ENCODE measurements around the gene ZNF549. TPM values are rescaled to one million over a fixed set of nuclear protein-coding genes. Genes with fewer than 3 reads are reported as not detected.

ZNF549 gene
- total and polyA plus RNA-seq, 2 donors (not counting 1 experiment from before 2014, with no cell fraction given) = 5.4 to 23.0 TPM

- Histone ChIP-seq H3K9me3 (ENCODE audit: control extremely low read depth in 1 of 3, control insufficient read depth in 2 of 3, insufficient read depth in 1 of 3, low read length in 2 of 3) (peaks cover 24 to 73% (median 66%) of the 10 kb centered on the region in 3 donors), H3K79me2 (ENCODE audit: control insufficient read depth, insufficient read depth, low read length) (peaks cover 26% of the 10 kb centered on the region), H2AFZ (ENCODE audit: insufficient read depth, low read depth, low read length, poor library complexity, severe bottlenecking) (no peak overlapping the region), H3K9ac (ENCODE audit: low read length) (no peak overlapping the region), H3K27ac (ENCODE audit: low read length in 2 of 2) (no peak overlapping the region), H3K27me3 (replicated peaks in 1 of 4; ENCODE audit: control extremely low read depth in 1 of 4, control insufficient read depth in 3 of 4, insufficient read depth in 4 of 4, low read length in 3 of 4) (no peaks in the 10 kb centered on the region), H3K4me1 (ENCODE audit: control insufficient read depth in 2 of 2, insufficient read depth in 2 of 2, low read length in 2 of 2) (peaks cover 16 to 21% of the 10 kb centered on the region in 2 donors), H3K4me3 (ENCODE audit: control extremely low read depth in 1 of 5, extremely low read depth in 1 of 5, insufficient read depth in 1 of 5, low read depth in 2 of 5, low read length in 4 of 5) (no peak overlapping the region), H3K36me3 (replicated peaks in 1 of 2; ENCODE audit: control extremely low read depth in 1 of 2, control insufficient read depth in 1 of 2, extremely low read depth in 1 of 2, insufficient read depth in 2 of 2, low read length in 1 of 2) (peaks cover 20 to 43% of the 10 kb centered on the region in 2 experiments), H4K20me1 (ENCODE audit: control insufficient read depth, insufficient read depth, low read length, poor library complexity, severe bottlenecking) (no peaks in the 10 kb centered on the region), H3K4me2 (replicated peaks; ENCODE audit: low read depth, low read length, poor library complexity, severe bottlenecking) (no peak overlapping the region)
- CTCF ChIA-PET = no interaction called here
- no peak overlapping the region for H3K4me3 Mint-ChIP-seq
- ATAC-seq (ENCODE audit: low read depth) = no peak
- intact Hi-C loops (cut with micrococcal nuclease) = loop anchor here (10.0 kb wide), 1 partner anchor 567 kb away; the partner anchor contains the start of gene ZNF329
- TF ChIP-seq EZH2 (IDR thresholded peaks at IDR 0.05; ENCODE audit: borderline replicate concordance, insufficient read depth, low read depth, low read length, poor library complexity, severe bottlenecking) = no peak
- TF ChIP-seq CTCF (IDR thresholded peaks at IDR 0.05) = no peak
- H3K27ac Mint-ChIP-seq = no peak overlapping the region
- H3K27me3 Mint-ChIP-seq = no peaks in the 10 kb centered on the region
- peaks cover 17% of the 10 kb centered on the region for H3K4me1 Mint-ChIP-seq
- 100% methylated on average over 1 of the region's 1 CpG for WGBS (ENCODE audit: insufficient coverage)
- DNase-seq = no peak
- POLR2A ChIA-PET = interaction anchor here (0.6 kb wide), 1 partner anchor 336 kb away, joined by 6 read pairs; no protein-coding TSS in a partner anchor
- peaks cover 26% of the 10 kb centered on the region for H3K9me3 Mint-ChIP-seq (ENCODE audit: insufficient read depth)
These were observed 60.4 kb downstream of the ZNF549 start for GRCh38 chr19:57587529-57587928.

GRCh38 chr19:57599377-57599760 lies 72.2 kb downstream of the ZNF549 start:
- H3K4me3 Mint-ChIP-seq = peak overlapping the region; percentile 90
- Histone ChIP-seq H4K20me1 (ENCODE audit: control insufficient read depth, insufficient read depth, low read length, poor library complexity, severe bottlenecking) (no peaks in the 10 kb centered on the region), H3K27ac (ENCODE audit: low read length in 2 of 2) (peak overlapping the region in 1 of 2 donors; percentile 52), H3K27me3 (replicated peaks in 1 of 4; ENCODE audit: control extremely low read depth in 1 of 4, control insufficient read depth in 3 of 4, insufficient read depth in 4 of 4, low read length in 3 of 4) (no peaks in the 10 kb centered on the region), H3K9ac (ENCODE audit: low read length) (peak overlapping the region; percentile 88), H3K4me1 (ENCODE audit: control insufficient read depth in 2 of 2, insufficient read depth in 2 of 2, low read length in 2 of 2) (peaks cover 11 to 14% of the 10 kb centered on the region in 2 donors), H2AFZ (ENCODE audit: insufficient read depth, low read depth, low read length, poor library complexity, severe bottlenecking) (peak overlapping the region; percentile 89), H3K9me3 (ENCODE audit: control extremely low read depth in 1 of 3, control insufficient read depth in 2 of 3, insufficient read depth in 1 of 3, low read length in 2 of 3) (peaks cover 6 to 9% (median 9%) of the 10 kb centered on the region in 3 donors), H3K79me2 (ENCODE audit: control insufficient read depth, insufficient read depth, low read length) (peaks cover 13% of the 10 kb centered on the region), H3K4me2 (replicated peaks; ENCODE audit: low read depth, low read length, poor library complexity, severe bottlenecking) (peak overlapping the region; percentile 96), H3K36me3 (replicated peaks in 1 of 2; ENCODE audit: control extremely low read depth in 1 of 2, control insufficient read depth in 1 of 2, extremely low read depth in 1 of 2, insufficient read depth in 2 of 2, low read length in 1 of 2) (peaks cover 0 to 5% of the 10 kb centered on the region in 2 experiments), H3K4me3 (ENCODE audit: control extremely low read depth in 1 of 5, extremely low read depth in 1 of 5, insufficient read depth in 1 of 5, low read depth in 2 of 5, low read length in 4 of 5) (peak overlapping the region; percentile 44 to 81 (median 77))
- H3K27ac Mint-ChIP-seq = peak overlapping the region; percentile 79
- no peak for TF ChIP-seq CTCF (IDR thresholded peaks at IDR 0.05)
- TF ChIP-seq EZH2 (IDR thresholded peaks at IDR 0.05; ENCODE audit: borderline replicate concordance, insufficient read depth, low read depth, low read length, poor library complexity, severe bottlenecking) = no peak
- H3K9me3 Mint-ChIP-seq (ENCODE audit: insufficient read depth) = peaks cover 4% of the 10 kb centered on the region
- WGBS (ENCODE audit: insufficient coverage) = 0% methylated on average over 2 of the region's 8 CpGs
- ATAC-seq (ENCODE audit: low read depth) (peak; percentile 34), DNase-seq (no peak)
- intact Hi-C loops (cut with micrococcal nuclease) = loop anchor here (1.0 to 5.0 kb wide), 5 partner anchors 15 to 248 kb away; partner anchors contain the start of genes ZNF134, ZNF211, ZNF416 and ZNF587
- ChIA-PET POLR2A (no interaction called here), CTCF (interaction anchor here (1.3 kb wide), 1 partner anchor 15 kb away, joined by 3 read pairs; the partner anchor contains the start of gene ZNF134)
- peaks cover 20% of the 10 kb centered on the region for H3K4me1 Mint-ChIP-seq
- H3K27me3 Mint-ChIP-seq = peaks cover 3% of the 10 kb centered on the region
